Psoas muscle (tissue), 8 donors: ENCODE results near the gene ZNF540. TPM values are rescaled to one million over a fixed set of nuclear protein-coding genes. Genes with fewer than 3 reads are reported as not detected.

ENCODE experiments used
- ATAC-seq, 4 donors: fragments of 200-7000 bp; cut with Tn5 transposase; one replicate each; pipeline ENCODE4 v1.9.1; 2020; ENCODE audit warnings: moderate library complexity in 3 of 4, mild to moderate bottlenecking in 2 of 4
- DNase-seq, 2 donors: peaks; one replicate each; pipeline ENCODE4 v3.0.0-alpha.2; 2020
- H3K27ac ChIP-seq: fragments of 200-600 bp; one replicate; pipeline ENCODE4 v1.8.0; 2022
- H3K27me3 ChIP-seq, 3 donors: fragments of 200-600 bp in 1 of 3; one replicate each; pipeline versions ENCODE4 v1.6.1 to v1.8.0; 2013 to 2022; ENCODE audit warnings: low read length in 2 of 3, mild to moderate bottlenecking in 2 of 3, moderate library complexity in 1 of 3; ENCODE audit not compliant: insufficient read depth in 3 of 3
- H3K36me3 ChIP-seq, 2 donors: fragments of 200-600 bp in 1 of 2; one replicate each; pipeline versions ENCODE4 v1.6.1 to v1.8.0; 2013 to 2022; ENCODE audit warnings: low read depth in 1 of 2, mild to moderate bottlenecking in 1 of 2, moderate library complexity in 1 of 2; ENCODE audit not compliant: insufficient read depth in 1 of 2
- H3K4me1 ChIP-seq: fragments of 200-600 bp; one replicate; pipeline ENCODE4 v1.8.0; 2022
- H3K4me3 ChIP-seq: fragments of 200-600 bp; one replicate; pipeline ENCODE4 v1.8.0; 2022; ENCODE audit warnings: mild to moderate bottlenecking
- H3K9me3 ChIP-seq: fragments of 200-600 bp; one replicate; pipeline ENCODE4 v1.8.0; 2022
- CTCF ChIP-seq: fragments of 200-600 bp; IDR thresholded peaks from one replicate; pipeline ENCODE4 v1.8.0; 2022; ENCODE audit warnings: antibody characterized with exemption
- WGBS, 3 donors: extraction: QIAGEN DNeasy Blood & Tissue Kit; methylation state at CpG; one replicate each; pipeline versions ENCODE4 v1.1.6 to v1.1.7; 2013; 5-methylcytosine and 5-hydroxymethylcytosine counted together
- intact Hi-C, 2 donors: fragments of 100-400 bp; cut with DNase I; formaldehyde crosslinking; loops; one replicate each; pipeline versions ENCODE4 v1.11.0 to v1.14.2; 2022
- polyA plus RNA-seq, 3 donors: library from polyadenylated mRNA; stranded (reverse); fragments of 200-250 nt; gene quantifications; one replicate each; pipeline ENCODE4 v1.2.3, GENCODE V29; 2013
- total RNA-seq, 4 donors: library from RNA; stranded (reverse); fragmentation: NEBNext Ultra II Directional in 2 of 4; extraction: Animal tissue kit (Norgen Biotek cat#: 25700) in 2 of 4; gene quantifications; one replicate each; pipeline versions ENCODE4 v1.2.1 to v1.2.4, GENCODE V29; 2021 to 2023
- donor health status: healthy with polysubstance abuse.
- donor health status: DM: no; HTN: no; CAD: no; lungs with moderate emphysema.
- donor health status: Bipolar disorder and iron deficiency.
- donor health status: healthy.
- donor health status: DM: yes; HTN: yes; CAD: no.
- donor health status: DM: no; HTN: no; CAD: no.
- donor health status: DM: no; HTN: no; CAD: no.
- donor health status: DM: yes; HTN: yes; CAD: no.

Gene ZNF540
- total and polyA plus RNA-seq, 7 donors, result 0.27 to 4.9 (median 1.3) TPM

- Histone ChIP-seq H3K27me3 (no peaks in the 10 kb centered on the region), H3K9me3 (no peaks in the 10 kb centered on the region), H3K4me1 (no peaks in the 10 kb centered on the region), H3K36me3 (peaks cover 14 to 26% of the 10 kb centered on the region in 2 donors), H3K4me3 (no peak overlapping the region), H3K27ac (no peak overlapping the region)
- 96 to 97% (median 96%) methylated on average over 7 of the region's 7 CpGs for WGBS, 3 donors
- no peak for DNase-seq
- no peak for TF ChIP-seq CTCF
- intact Hi-C loops, result no loop called here
- no peak for ATAC-seq
Measured at GRCh38 chr19:37564624-37565369, 29.9 kb upstream of the ZNF540 start.

- no peaks in the 10 kb centered on the region for H3K4me1 ChIP-seq
- DNase-seq (no peak), ATAC-seq (no peak)
- H3K36me3 ChIP-seq, result peaks cover 14 to 26% of the 10 kb centered on the region in 2 donors
- no peaks in the 10 kb centered on the region for H3K27me3 ChIP-seq
- no peaks in the 10 kb centered on the region for H3K9me3 ChIP-seq
- intact Hi-C loops, result no loop called here
- no peak overlapping the region for H3K27ac ChIP-seq
- no peak overlapping the region for H3K4me3 ChIP-seq
- no peak for TF ChIP-seq CTCF
Measured at GRCh38 chr19:37565370-37565669, 29.4 kb upstream of the ZNF540 start.

GRCh38 chr19:37572203-37572602 is 22.5 kb upstream of the ZNF540 start:
- H3K27me3 ChIP-seq, result no peaks in the 10 kb centered on the region
- H3K36me3 ChIP-seq, result peaks cover 0 to 13% of the 10 kb centered on the region in 2 donors
- H3K9me3 ChIP-seq, result peaks cover under 1% of the 10 kb centered on the region

GRCh38 chr19:37583340-37583739 is 11.3 kb upstream of the ZNF540 start:
- H3K9me3 ChIP-seq, result peaks cover 81% of the 10 kb centered on the region
- H3K27ac ChIP-seq, result no peak overlapping the region
- H3K4me1 ChIP-seq, result no peaks in the 10 kb centered on the region
- intact Hi-C loops, result no loop called here
- no peak overlapping the region for H3K4me3 ChIP-seq
- DNase-seq (no peak), ATAC-seq (no peak)
- peaks cover 26 to 78% of the 10 kb centered on the region in 2 donors for H3K36me3 ChIP-seq
- WGBS, 3 donors, result 60 to 65% (median 61%) methylated on average over 2 of the region's 2 CpGs
- no peaks in the 10 kb centered on the region for H3K27me3 ChIP-seq
- TF ChIP-seq CTCF, result no peak

More at GRCh38 chr19:37572203-37572602, 22.5 kb upstream of the ZNF540 start:
- Histone ChIP-seq H3K27ac (no peak overlapping the region), H3K4me3 (no peak overlapping the region), H3K4me1 (no peaks in the 10 kb centered on the region)
- no peak for TF ChIP-seq CTCF
- intact Hi-C loops, result no loop called here
- no peak for ATAC-seq
- no peak for DNase-seq

- Histone ChIP-seq H3K27ac (peak overlapping the region; percentile 82), H3K9me3 (peaks cover 39% of the 10 kb centered on the region), H3K36me3 (peaks cover 4 to 8% of the 10 kb centered on the region in 2 donors), H3K4me1 (peaks cover 16% of the 10 kb centered on the region), H3K4me3 (peak overlapping the region; percentile 78), H3K27me3 (no peaks in the 10 kb centered on the region)
- ATAC-seq (no peak), DNase-seq (no peak)
- 7 to 9% (median 8%) methylated on average over 9 of the region's 9 CpGs for WGBS, 3 donors
- intact Hi-C loops, result loop anchor here (5.0 to 10.0 kb wide), 3 partner anchors 61 to 119 kb away; partner anchors contain the start of gene ZFP30 (in 2 of the 2)
- no peak for TF ChIP-seq CTCF
Measured at GRCh38 chr19:37593996-37594303, 726 bp upstream of the ZNF540 start.
